Fibroblast of the aortic adventitia (primary cell): Measurements from ENCODE around the gene SRSF3. TPM values are rescaled to one million over a fixed set of nuclear protein-coding genes. Genes with fewer than 3 reads are reported as not detected.

ENCODE experiments used
- DNase-seq: peaks from one replicate; pipeline ENCODE4 v3.0.0-alpha.2; 2010; ENCODE audit warnings: low read depth
- H3K4me3 ChIP-seq: 2 replicates; pipeline ENCODE4 v1.5.1; 2011; ENCODE audit warnings: low read depth, mild to moderate bottlenecking, control low read depth, low read length, moderate library complexity
- CTCF ChIP-seq: IDR thresholded peaks from 2 replicates; pipeline ENCODE4 v1.5.1; 2011; ENCODE audit warnings: mild to moderate bottlenecking, low read length, control low read depth, inconsistent platforms; ENCODE audit not compliant: insufficient read depth
- total RNA-seq: library from RNA; depleted of rRNA; stranded (reverse); fragments of >200 nt; gene quantifications from 2 replicates; pipeline ENCODE4 v1.2.3, GENCODE V29; 2012; ENCODE audit warnings: low replicate concordance

Gene SRSF3
- total RNA-seq, 1 donor: 181 TPM

GRCh38 chr6:36629784-36630183, 35.6 kb downstream of the SRSF3 start:
- DNase-seq: no peak
- no peak for TF ChIP-seq CTCF
- no peak overlapping the region for H3K4me3 ChIP-seq

GRCh38 chr6:36631326-36632011, 37.3 kb downstream of the SRSF3 start:
- TF ChIP-seq CTCF: no peak
- no peak overlapping the region for H3K4me3 ChIP-seq
- DNase-seq: no peak

DNA sequence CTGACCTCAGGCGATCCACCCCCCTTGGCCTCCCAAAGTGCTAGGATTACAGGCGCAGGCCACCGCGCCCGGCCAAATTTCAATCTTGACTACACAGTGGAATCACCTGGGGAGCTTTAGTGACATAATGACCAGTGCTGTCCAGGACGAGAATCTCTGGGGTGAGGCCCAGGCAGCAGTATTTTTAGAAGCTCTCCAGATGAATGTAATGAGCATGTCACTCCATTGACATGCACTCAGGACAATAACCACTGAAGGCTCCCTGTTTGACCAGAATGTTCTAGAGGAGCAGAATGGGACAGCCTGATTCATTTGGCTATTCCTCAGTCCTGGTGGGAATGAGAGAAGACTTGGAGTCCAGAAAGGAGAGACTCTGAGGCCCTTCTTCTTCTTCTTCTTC, 39.2 kb downstream of the SRSF3 start:
- DNase-seq: no peak
- H3K4me3 ChIP-seq: no peak overlapping the region
- TF ChIP-seq CTCF: no peak

DNA sequence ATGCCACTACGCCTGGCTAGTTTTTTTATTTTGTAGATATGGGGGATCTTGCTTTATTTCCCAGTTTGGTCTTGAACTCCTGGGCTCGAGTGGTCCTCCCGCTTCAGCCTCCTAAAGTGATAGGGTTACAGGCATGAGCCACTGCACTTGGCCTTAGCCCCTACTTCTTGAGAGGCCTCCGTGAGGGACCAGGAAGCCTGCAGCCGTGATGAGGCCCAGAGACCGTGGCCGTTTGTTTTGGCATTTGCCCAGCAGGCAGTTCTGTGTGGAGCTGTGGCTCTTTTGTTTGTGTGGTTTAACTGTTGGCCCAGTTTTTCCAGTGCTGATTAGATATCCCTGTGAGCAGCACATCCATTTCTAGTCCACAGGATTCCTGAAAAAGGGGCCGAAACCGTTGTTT, 39.8 kb downstream of the SRSF3 start:
- DNase-seq: peak; percentile 97
- no peak overlapping the region for H3K4me3 ChIP-seq
- no peak for TF ChIP-seq CTCF

DNA sequence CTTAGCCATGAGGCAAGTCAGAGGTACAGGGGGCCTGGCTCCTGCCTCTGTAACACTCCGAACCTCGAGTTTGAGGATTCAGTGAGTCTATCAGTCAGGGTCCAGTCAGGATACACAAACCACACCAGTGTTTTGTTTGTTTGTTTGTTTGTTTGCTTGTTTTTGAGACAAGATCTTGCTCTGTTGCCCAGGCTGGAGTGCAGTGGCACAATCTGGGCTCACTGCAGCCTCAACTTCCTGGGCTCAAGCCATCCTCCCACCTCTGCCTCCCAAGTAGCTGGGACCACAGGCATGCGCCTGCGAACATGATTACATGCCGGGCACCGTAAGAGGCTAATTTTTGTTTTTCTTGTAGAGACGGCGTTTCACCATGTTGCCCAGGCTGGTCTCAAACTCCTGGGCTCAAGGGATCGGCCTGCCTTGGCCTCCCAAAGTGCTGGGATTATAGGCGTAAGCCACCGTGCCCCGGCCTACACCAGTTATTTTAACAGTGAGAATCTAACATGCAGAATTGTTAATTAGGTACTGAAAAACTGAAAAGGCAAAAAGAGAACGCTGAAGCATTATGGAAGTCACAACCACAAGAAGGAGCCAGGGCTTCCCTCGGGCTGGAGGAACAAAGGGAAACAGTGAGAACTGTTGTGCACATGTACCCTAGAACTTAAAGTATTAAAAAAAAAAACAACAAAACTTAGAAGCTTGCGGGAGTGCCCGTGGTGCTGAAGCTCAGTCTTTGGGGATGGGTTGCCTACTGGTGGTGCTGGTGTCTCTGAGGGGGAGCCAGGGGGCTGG, 40.4 kb downstream of the SRSF3 start:
- H3K4me3 ChIP-seq: no peak overlapping the region
- no peak for TF ChIP-seq CTCF
- no peak for DNase-seq

GRCh38 chr6:36636283-36636682, 42.1 kb downstream of the SRSF3 start:
- H3K4me3 ChIP-seq: no peak overlapping the region
- no peak for TF ChIP-seq CTCF
- no peak for DNase-seq
